Measurements from ENCODE around the gene SEPTIN1.

GRCh38 chr16:30418350-30419181, 36.2 kb upstream of the SEPTIN1 start:
- TF ChIP-seq CTCF (IDR thresholded peaks at IDR 0.05) = no peak
- TF ChIP-seq POLR2A (IDR thresholded peaks at IDR 0.05) = no peak
